GM18873 (cell line): ENCODE data around the gene CKAP2L.
"Not testable (repeated sequence)": the region's sequence is repeated elsewhere in the genome, so short reads cannot be mapped to it uniquely, and the experiment has no call there.

ENCODE experiments used
- ATAC-seq: cut with Tn5 transposase; IDR thresholded peaks from one replicate; pipeline ENCODE4 v1.9.1; 2021; ENCODE audit warnings: mild to moderate bottlenecking, moderate library complexity, moderate number of reproducible peaks; ENCODE audit not compliant: unreplicated experiment, low FRiP score

CKAP2L gene

GRCh38 chr2:112728378-112729175, 35.8 kb downstream of the CKAP2L start:
- ATAC-seq, result no peak

- no peak for ATAC-seq
Observed at GRCh38 chr2:112728029-112728362, 36.4 kb downstream of the CKAP2L start.

- no peak for ATAC-seq
Observed at GRCh38 chr2:112727276-112728028, 37.0 kb downstream of the CKAP2L start.

GRCh38 chr2:112726487-112727190, 37.8 kb downstream of the CKAP2L start:
- peak; percentile 68 for ATAC-seq

DNA sequence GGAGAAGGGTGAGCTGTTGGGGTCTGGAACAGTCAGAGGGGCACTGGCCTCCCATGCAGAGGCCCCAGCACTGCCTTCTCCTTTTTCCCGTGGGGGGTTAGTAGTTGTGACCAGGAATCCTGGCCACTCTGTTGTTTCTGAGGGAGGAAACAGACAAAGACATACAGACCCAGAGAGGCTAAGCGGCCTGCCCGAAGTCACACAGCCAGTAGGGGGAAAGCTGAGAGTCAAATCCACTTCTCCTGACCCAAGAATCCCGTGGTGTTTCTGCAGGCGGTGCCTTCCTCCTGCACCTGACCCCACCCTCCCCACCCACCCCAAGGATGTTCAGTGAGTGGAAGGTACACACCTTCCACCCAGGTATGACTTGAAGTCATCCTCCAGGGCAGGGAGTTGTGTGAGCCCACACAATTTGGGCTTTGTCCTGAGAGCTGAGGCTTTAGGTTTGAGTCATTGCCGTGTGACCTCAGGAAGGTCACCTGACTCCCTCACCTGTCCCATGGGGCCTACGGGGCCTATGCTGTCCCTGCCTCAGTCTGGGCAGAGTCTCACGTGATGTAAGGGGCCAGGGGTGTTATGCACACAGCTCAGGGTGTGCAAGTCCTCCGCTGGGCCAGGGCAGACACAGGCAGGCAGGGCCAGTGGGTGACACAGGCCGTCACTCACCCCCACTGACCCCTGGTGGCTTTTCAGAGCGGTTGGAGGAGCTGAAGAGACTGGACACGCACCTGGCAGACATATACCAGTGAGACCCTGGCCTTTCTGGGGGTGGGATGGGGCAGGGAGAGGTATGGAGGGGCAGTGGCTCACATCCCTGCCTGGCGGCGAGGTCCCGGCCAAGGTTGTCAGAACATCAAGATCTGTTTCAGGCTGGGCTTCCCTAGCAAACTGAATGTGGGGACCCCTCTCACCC, 38.6 kb downstream of the CKAP2L start:
- no peak for ATAC-seq

DNA sequence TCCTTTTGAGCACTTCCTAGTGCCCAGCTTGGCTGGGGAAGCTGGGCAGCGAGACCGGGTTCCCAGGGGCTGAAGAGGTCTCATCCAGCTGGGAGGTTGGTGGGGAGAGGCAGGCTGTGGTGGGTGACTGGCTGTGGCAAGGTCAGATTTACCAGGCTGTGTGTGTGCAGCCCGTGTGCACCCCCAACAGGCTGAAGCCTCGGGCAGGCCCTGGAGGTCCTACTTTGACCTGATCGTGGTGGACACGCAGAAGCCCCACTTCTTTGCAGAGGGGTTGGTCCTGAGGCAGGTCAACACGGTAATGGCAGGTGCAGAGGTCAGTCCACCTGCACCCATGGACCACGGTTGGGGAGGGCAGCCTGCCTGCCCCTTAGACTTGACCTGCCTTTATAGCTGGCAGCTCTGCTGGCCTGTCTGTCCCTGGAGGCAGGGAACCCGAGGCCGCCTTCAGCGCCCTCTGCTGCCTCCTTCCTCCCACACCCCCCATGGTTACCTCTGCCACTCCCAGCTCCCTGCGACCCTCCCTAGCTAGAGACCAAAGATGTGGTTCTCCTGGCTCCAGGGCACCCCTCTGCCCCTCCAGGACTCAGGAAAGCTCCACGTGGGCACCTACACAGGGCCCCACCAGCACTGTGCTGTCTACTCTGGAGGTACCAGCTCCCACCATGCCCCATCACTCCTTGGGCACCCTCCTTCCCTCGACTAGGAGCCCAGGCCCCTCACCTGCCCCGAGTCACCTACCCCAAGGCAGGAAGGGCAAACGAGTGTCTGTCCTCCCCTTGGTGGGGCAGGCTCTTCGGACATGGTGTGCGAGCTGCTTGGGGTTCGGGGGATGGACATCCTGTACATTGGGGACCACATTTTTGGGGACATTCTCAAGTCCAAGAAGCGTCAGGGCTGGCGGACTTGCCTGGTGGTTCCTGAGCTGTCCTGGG, 39.6 kb downstream of the CKAP2L start:
- no peak for ATAC-seq

GRCh38 chr2:112723995-112724394, 40.4 kb downstream of the CKAP2L start:
- ATAC-seq, result no peak

- no peak for ATAC-seq
Observed at GRCh38 chr2:112723547-112723940, 40.9 kb downstream of the CKAP2L start.

- no peak for ATAC-seq
Observed at GRCh38 chr2:112722816-112723546, 41.4 kb downstream of the CKAP2L start.

DNA sequence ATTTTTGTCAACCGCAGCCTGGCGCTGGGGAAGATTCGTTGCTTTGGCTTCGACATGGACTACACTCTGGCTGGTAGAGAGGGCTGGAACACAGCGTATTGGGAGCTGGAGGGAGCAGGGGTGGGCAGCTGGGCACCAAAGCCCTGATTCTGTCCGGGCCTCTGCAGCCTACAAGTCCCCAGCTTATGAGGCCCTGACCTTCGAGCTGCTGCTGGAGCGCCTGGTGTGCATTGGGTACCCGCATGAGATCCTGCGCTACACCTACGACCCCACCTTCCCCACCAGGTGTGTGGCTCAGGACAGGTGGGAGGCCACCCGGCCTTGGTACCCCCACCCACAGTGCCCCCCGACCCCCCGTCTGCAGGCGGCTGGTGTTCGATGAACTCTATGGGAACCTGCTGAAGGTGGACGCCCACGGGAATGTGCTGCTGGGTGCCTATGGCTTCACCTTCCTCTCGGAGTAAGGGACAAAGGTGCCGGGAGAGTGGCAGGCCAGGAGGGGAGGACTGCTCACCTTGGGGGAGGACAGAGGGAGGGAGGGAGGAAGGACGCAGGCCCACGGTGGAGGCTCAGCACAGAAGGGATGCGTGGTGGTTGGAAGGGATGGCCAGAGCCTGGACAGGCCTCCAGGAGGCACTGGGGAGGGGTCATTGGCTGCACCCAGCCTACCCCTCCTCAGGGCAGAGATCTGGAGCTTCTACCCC, 42.4 kb downstream of the CKAP2L start:
- ATAC-seq, result no peak

- no peak for ATAC-seq
Observed at GRCh38 chr2:112720785-112721184, 43.6 kb downstream of the CKAP2L start, which contains the start of gene NT5DC4. NT5DC4 (plus strand) TSS chr2:112721020; CDS start chr2:112721080, 60 bp downstream.

DNA sequence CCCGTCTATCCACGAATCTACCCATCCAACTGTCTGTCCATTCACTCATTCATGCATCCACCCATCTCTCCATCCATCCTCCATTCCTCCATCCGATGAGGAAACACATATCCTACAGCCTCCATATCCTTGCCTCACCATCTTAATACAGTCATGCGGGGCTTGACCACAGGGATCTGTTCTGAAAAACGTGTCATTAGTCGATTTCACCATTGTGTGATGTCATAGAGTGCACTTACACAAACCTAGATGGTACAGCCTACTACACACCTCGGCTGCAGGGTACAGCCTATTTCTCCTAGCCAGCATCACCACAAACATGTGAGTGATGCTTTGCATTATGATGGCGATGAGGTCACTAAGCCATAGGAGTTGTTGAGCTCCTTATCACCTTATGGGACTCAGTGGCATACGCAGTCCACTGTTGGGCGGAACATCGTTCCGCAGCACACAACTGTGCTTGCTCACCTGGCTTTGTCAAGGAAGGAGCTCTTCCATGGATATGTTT, 45.5 kb downstream of the CKAP2L start:
- ATAC-seq, result no peak

DNA sequence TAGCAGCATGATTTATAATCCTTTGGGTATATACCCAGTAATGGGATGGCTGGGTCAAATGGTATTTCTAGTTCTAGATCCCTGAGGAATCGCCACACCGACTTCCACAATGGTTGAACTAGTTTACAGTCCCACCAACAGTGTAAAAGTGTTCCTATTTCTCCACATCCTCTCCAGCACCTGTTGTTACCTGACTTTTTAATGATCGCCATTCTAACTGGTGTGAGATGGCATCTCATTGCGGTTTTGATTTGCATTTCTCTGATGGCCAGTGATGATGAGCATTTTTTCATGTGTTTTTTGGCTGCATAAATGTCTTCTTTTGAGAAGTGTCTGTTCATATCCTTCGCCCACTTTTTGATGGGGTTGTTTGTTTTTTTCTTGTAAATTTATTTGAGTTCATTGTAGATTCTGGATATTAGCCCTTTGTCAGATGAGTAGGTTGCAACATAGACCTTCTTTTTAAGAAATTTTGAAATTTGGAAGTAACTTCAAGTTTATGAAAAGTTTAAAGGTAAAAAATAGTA, 47.5 kb downstream of the CKAP2L start:
- ATAC-seq, result not testable (repeated sequence)

DNA sequence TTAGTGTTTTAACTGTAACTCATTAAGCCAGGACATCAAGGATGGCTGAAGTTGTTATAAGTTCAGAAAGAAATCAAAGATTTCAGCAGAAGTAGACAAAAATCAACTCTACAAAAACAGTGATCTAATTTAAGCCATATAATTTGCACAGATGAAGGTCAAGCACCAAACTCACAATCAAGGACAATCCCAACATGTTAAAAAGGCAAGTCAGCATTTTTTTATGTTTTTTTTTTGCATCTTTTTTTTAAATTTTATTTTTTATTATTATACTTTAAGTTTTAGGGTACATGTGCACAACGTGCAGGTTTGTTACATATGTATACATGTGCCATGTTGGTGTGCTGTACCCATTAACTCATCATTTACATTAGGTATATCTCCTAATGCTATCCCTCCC, 48.3 kb downstream of the CKAP2L start:
- ATAC-seq, result not testable (repeated sequence)

DNA sequence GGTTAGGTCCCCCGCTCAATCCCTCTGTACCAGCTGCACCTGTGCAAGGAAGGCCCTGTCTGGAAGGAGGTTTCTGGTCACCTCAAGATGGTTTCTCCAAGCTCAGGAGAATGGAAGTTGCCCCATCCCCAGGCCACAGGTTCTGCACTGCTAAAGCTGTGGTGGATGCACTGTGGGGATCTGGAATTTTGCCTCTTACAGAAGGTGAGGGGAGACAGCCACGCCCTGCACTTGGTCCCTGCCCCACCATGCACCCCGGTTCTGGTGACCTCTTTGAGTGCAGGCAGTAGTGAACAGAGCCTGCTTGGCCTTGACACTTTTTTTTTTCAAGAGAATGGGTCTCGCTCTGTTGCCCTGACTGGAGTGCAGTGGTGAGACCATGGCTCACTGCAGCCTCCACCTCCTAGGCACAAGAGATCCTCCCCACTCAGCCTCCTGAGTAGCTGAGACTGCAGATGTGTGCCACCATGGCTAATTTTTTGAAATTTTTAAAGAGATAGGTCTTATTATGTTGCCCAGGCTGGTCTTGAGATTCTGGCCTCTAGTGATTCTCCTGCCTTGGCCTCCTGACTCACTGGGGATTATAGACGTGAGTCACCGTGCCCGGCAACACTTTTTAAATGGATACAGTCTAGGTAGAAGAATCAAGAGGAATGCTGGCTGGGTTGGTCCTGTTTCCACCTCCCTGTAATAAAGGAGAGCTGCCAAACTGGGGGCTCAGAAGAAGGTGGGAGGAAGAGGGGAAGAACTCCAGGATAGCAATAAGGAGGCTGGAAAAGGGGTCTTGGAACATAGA, 49.4 kb downstream of the CKAP2L start:
- no peak for ATAC-seq

DNA sequence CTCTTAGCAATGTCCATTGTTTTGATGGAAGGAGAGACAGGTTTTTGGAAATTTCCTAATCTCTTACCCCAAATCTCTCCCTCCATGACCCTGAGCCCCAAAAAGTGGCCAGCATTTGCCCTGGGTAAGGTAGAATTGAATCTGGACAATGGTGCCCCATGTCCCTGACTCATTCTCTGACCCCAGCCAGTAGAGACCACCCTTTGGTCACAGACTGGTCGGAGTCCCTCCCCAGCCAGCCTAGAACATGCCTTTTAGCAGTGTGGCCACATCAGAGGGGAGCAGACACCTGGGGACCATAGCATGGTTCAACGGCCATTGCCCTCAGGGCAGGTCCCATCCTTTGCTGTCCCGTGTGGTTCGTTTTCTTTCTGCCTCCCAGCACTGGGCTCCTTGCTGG, 50.1 kb downstream of the CKAP2L start:
- no peak for ATAC-seq

- no peak for ATAC-seq
Observed at GRCh38 chr2:112713926-112714325, 50.5 kb downstream of the CKAP2L start.
